Effector memory CD8-positive, alpha-beta T cell (primary cell): ENCODE data around the gene TMA7.
A peak's percentile ranks its signal among the peaks of the same experiment; 100 is the strongest.
"Not testable (repeated sequence)": the region's sequence is repeated elsewhere in the genome, so short reads cannot be mapped to it uniquely, and the experiment has no call there.

Source experiments
- ATAC-seq: fragments of 150-1000 bp; cut with Tn5 transposase; replicated peaks from 2 replicates; pipeline ENCODE4 v1.10.0; 2021; ENCODE audit warnings: mild to moderate bottlenecking, moderate library complexity
- DNase-seq, 3 experiments: peaks; one replicate each; pipeline ENCODE4 v3.0.0; 2021
- H3K27ac Mint-ChIP-seq, 2 donors: one replicate each; pipeline ENCODE4 v1.8.0; 2022; ENCODE audit warnings: mild to moderate bottlenecking in 2 of 2, mixed read lengths in 2 of 2, moderate library complexity in 2 of 2
- H3K27me3 Mint-ChIP-seq, 2 donors: one replicate each; pipeline ENCODE4 v1.8.0; 2022; ENCODE audit warnings: mixed read lengths in 2 of 2
- H3K36me3 Mint-ChIP-seq: one replicate; pipeline ENCODE4 v1.8.0; 2022; ENCODE audit warnings: mild to moderate bottlenecking, moderate library complexity, mixed read lengths; ENCODE audit not compliant: insufficient read depth
- H3K4me1 Mint-ChIP-seq, 2 donors: one replicate each; pipeline ENCODE4 v1.8.0; 2022; ENCODE audit warnings: low read depth in 2 of 2, mixed read lengths in 2 of 2
- H3K4me3 Mint-ChIP-seq, 2 donors: one replicate each; pipeline ENCODE4 v1.8.0; 2022; ENCODE audit warnings: mild to moderate bottlenecking in 2 of 2, mixed read lengths in 2 of 2, moderate library complexity in 2 of 2
- H3K9me3 Mint-ChIP-seq, 2 donors: one replicate each; pipeline ENCODE4 v1.8.0; 2022; ENCODE audit warnings: mixed read lengths in 2 of 2

The TMA7 gene

GRCh38 chr3:48476426-48477053 lies 36.5 kb downstream of the TMA7 start:
- Mint-ChIP-seq H3K36me3 (peaks cover 44% of the 10 kb centered on the region), H3K27ac (peak overlapping the region; percentile 25 to 90), H3K9me3 (no peaks in the 10 kb centered on the region), H3K27me3 (no peaks in the 10 kb centered on the region), H3K4me1 (peaks cover 40 to 48% of the 10 kb centered on the region in 2 donors), H3K4me3 (peak overlapping the region; percentile 85 to 87)
- ATAC-seq (no peak), DNase-seq (no peak)

DNA sequence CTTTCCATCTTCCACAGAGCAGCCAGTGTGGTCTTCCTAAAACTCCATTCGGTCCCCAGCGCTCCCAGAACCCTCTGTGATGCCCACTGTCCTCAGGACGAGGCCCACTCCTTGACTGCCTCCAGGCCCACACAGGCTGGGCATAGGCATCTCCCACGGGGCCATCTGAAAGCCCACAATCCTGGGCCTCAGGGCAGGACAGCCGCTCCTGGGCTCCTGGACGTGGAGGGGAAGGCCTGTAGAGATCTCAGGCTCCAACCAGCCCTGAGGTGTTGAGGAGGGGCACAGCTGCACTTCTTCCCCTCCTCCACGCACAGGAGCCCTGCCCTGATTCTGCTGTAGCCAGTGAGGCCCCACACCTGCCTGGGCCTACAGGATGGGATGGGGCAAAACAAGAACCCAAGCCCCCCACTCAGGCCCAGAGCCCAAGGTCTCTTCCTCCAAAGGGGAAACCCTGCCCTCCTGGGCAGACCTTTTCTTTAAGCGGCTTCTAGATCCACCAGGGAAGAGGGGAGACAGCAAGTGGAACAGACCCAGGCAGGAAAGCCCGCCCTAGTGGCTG lies 38.0 kb downstream of the TMA7 start:
- no peaks in the 10 kb centered on the region for H3K9me3 Mint-ChIP-seq
- peak overlapping the region; percentile 90 to 98 for H3K27ac Mint-ChIP-seq
- ATAC-seq (no peak), DNase-seq (no peak)
- peaks cover 34% of the 10 kb centered on the region for H3K36me3 Mint-ChIP-seq
- no peaks in the 10 kb centered on the region for H3K27me3 Mint-ChIP-seq
- H3K4me3 Mint-ChIP-seq = peak overlapping the region; percentile 85 to 87
- H3K4me1 Mint-ChIP-seq = peaks cover 36 to 44% of the 10 kb centered on the region in 2 donors

DNA sequence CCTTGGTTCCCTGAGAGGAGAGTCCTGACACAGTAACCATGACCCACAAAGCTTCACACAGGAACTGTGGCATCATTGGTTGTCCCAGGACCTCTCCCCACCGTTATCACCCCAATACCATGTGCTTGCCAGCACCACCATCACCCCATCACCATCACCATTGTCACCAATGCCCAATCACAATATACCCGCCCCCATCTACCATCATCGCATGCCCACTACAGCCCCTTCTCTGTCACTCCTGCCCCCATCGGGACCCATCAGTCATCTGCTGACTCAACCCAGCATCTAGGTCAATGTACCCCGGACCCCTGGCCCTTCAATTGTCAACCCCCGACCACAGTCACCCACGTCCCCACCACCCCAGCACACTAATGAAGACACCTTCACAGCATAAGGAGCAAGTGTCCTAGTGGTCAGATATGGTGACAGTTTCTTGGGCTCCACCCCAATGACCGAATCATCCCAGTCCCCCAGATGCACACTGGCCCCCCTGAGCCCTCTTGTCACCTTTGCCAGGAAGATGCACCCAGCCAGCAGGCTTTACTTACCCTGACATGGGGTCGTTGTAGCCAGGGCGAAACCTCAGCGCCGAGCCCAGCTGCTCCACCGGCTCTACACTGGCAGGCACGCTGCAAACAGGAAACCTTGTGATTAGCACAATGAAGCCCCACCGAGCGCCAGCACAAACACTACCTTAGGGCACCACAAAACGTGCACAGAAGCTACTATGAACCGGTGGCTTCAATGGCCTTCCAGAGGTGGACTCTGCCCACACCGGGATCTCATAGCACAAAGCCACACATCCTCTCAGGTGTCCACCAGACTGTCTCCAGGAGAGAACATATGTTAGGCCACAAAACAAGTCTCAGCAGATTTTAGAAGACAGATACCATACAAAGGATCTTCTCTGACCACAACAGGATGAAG lies 38.8 kb downstream of the TMA7 start:
- Mint-ChIP-seq H3K27ac (peak overlapping the region; percentile 90 to 98), H3K36me3 (peaks cover 31% of the 10 kb centered on the region), H3K9me3 (no peaks in the 10 kb centered on the region), H3K27me3 (no peaks in the 10 kb centered on the region), H3K4me3 (peak overlapping the region; percentile 85 to 87), H3K4me1 (peaks cover 30 to 36% of the 10 kb centered on the region in 2 donors)
- DNase-seq (peak; percentile 58 to 69 (median 58)), ATAC-seq (peak; percentile 77)

- not testable (repeated sequence) for ATAC-seq, H3K27ac Mint-ChIP-seq, H3K9me3 Mint-ChIP-seq, DNase-seq, H3K27me3 Mint-ChIP-seq, H3K4me3 Mint-ChIP-seq
- Mint-ChIP-seq H3K36me3 (peaks cover 26% of the 10 kb centered on the region), H3K4me1 (peaks cover 24 to 28% of the 10 kb centered on the region in 2 donors)
These were observed 40.8 kb downstream of the TMA7 start for GRCh38 chr3:48480891-48481290.

GRCh38 chr3:48482822-48483221 lies 42.8 kb downstream of the TMA7 start:
- H3K27me3 Mint-ChIP-seq, H3K27ac Mint-ChIP-seq, H3K9me3 Mint-ChIP-seq, ATAC-seq, H3K4me3 Mint-ChIP-seq, DNase-seq: not testable (repeated sequence)
- Mint-ChIP-seq H3K36me3 (peaks cover 15% of the 10 kb centered on the region), H3K4me1 (peaks cover 19 to 23% of the 10 kb centered on the region in 2 donors)

GRCh38 chr3:48486952-48487351 lies 46.9 kb downstream of the TMA7 start:
- no peak overlapping the region for H3K27ac Mint-ChIP-seq
- no peaks in the 10 kb centered on the region for H3K4me1 Mint-ChIP-seq
- no peaks in the 10 kb centered on the region for H3K36me3 Mint-ChIP-seq
- DNase-seq = no peak
- H3K4me3 Mint-ChIP-seq = no peak overlapping the region
- H3K27me3 Mint-ChIP-seq = no peaks in the 10 kb centered on the region
- ATAC-seq = no peak
- H3K9me3 Mint-ChIP-seq = no peaks in the 10 kb centered on the region

GRCh38 chr3:48492461-48493202 lies 52.6 kb downstream of the TMA7 start:
- H3K27ac Mint-ChIP-seq = no peak overlapping the region
- no peak for DNase-seq
- H3K9me3 Mint-ChIP-seq = no peaks in the 10 kb centered on the region
- H3K4me3 Mint-ChIP-seq = no peak overlapping the region
- peaks cover 17% of the 10 kb centered on the region for H3K36me3 Mint-ChIP-seq
- no peaks in the 10 kb centered on the region for H3K27me3 Mint-ChIP-seq
- peak; percentile 29 for ATAC-seq
- no peaks in the 10 kb centered on the region for H3K4me1 Mint-ChIP-seq

- Mint-ChIP-seq H3K27me3 (no peaks in the 10 kb centered on the region), H3K9me3 (no peaks in the 10 kb centered on the region), H3K36me3 (peaks cover 17% of the 10 kb centered on the region), H3K4me1 (no peaks in the 10 kb centered on the region), H3K4me3 (no peak overlapping the region), H3K27ac (no peak overlapping the region)
- ATAC-seq (no peak), DNase-seq (no peak)
These were observed 53.1 kb downstream of the TMA7 start for GRCh38 chr3:48493203-48493501.
